K562 (cell line): ENCODE data around the gene KRIT1. TPM values are rescaled to one million over a fixed set of nuclear protein-coding genes. Genes with fewer than 3 reads are reported as not detected.

Experiments used
- ATAC-seq: fragments of 200-7000 bp; cut with Tn5 transposase; 3 replicates; pipeline ENCODE4 v1.9.1; 2020; ENCODE audit warnings: moderate library complexity
- BruUV-seq: library from RNA; stranded (reverse); fragments of 400-500 nt; replicated peaks from 2 replicates; lab custom pipeline; 2021; lab: Mats Ljungman, UMichigan
- CTCF ChIA-PET: fragments of 300-600 bp; formaldehyde crosslinking; extraction: SDS; loops from one replicate; lab custom pipeline; 2021; ENCODE audit warnings: low intra/inter-chr PET ratio; lab: Yijun Ruan, JAX
- POLR2A ChIA-PET: fragments of 300-600, 350-650 bp; sonication (Branson Sonifier 250); formaldehyde crosslinking; extraction: SDS; loops from one replicate; lab custom pipeline; 2021; ENCODE audit warnings: antibody characterized with exemption, inconsistent platforms; lab: Yijun Ruan, JAX
- DNase-seq, 4 experiments: peaks; one replicate each; pipeline versions ENCODE4 v3.0.0 to v3.0.0-alpha.2; 2011 to 2018; ENCODE audit warnings: low spot score in 3 of 4, mixed read lengths in 3 of 4; ENCODE audit errors: extremely low read depth in 1 of 4
- FAIRE-seq: peaks from 2 replicates; lab custom pipeline; 2011; peaks lifted over from hg19 to GRCh38; lab: Jason Lieb, UNC
- H2AFZ ChIP-seq: 2 replicates; pipeline ENCODE4 v1.6.0; 2011; ENCODE audit warnings: low read depth, low read length, control low read depth, inconsistent platforms
- H3K27ac ChIP-seq: fragments of 200-600 bp; 3 replicates; pipeline ENCODE4 v1.8.0; 2011; ENCODE audit warnings: low read depth, mild to moderate bottlenecking, control low read depth, inconsistent platforms, low read length, moderate library complexity, mixed read lengths; ENCODE audit errors: extremely low read depth
- H3K27me3 ChIP-seq, 2 experiments: fragments of 300-600 bp in 1 of 2; 2 replicates in 1 of 2; 3 replicates in 1 of 2; pipeline versions ENCODE4 v1.6.0 to v1.8.0; 2011; ENCODE audit warnings: inconsistent platforms in 2 of 2, low read length in 2 of 2, mild to moderate bottlenecking in 1 of 2, mixed read lengths in 1 of 2, moderate library complexity in 1 of 2; ENCODE audit not compliant: control insufficient read depth in 2 of 2, insufficient read depth in 2 of 2
- H3K36me3 ChIP-seq: fragments of 300-600 bp; 3 replicates; pipeline ENCODE4 v1.8.0; 2011; ENCODE audit warnings: mild to moderate bottlenecking, low read length, inconsistent platforms; ENCODE audit not compliant: control insufficient read depth, insufficient read depth
- H3K4me1 ChIP-seq, 2 experiments: fragments of 200-600 bp in 1 of 2; replicated peaks in 1 of 2; 2 replicates in 1 of 2; 3 replicates in 1 of 2; pipeline versions ENCODE4 v1.5.1 to v1.8.0; 2011; ENCODE audit warnings: inconsistent platforms in 2 of 2, low read length in 2 of 2, mild to moderate bottlenecking in 1 of 2, mixed read lengths in 1 of 2, moderate library complexity in 1 of 2; ENCODE audit not compliant: control insufficient read depth in 2 of 2, insufficient read depth in 2 of 2
- H3K4me2 ChIP-seq: 2 replicates; pipeline ENCODE4 v1.6.1; 2011; ENCODE audit warnings: low read length, control low read depth, inconsistent platforms, mixed read lengths; ENCODE audit not compliant: insufficient read depth
- H3K4me3 ChIP-seq: fragments of 200-600 bp; sonication (generic), shearing (Covaris generic); 2 replicates; pipeline ENCODE4 v1.5.1; 2016; ENCODE audit warnings: control low read depth, inconsistent platforms
- H3K79me2 ChIP-seq: fragments of 200-600 bp; 3 replicates; pipeline ENCODE4 v1.8.0; 2011; ENCODE audit warnings: low read length, inconsistent platforms; ENCODE audit not compliant: control insufficient read depth, insufficient read depth
- H3K9ac ChIP-seq, 2 experiments: 2 replicates each; pipeline versions ENCODE4 v1.6.0 to v1.6.1; 2011; ENCODE audit warnings: low read depth in 2 of 2, low read length in 2 of 2, control low read depth in 1 of 2, inconsistent platforms in 1 of 2, mild to moderate bottlenecking in 1 of 2, mixed read lengths in 1 of 2; ENCODE audit not compliant: insufficient read depth in 1 of 2
- H3K9me1 ChIP-seq: one replicate; pipeline ENCODE4 v1.6.0; 2011; ENCODE audit warnings: inconsistent platforms, mild to moderate bottlenecking, low read length, moderate library complexity; ENCODE audit not compliant: control insufficient read depth, insufficient read depth
- H3K9me3 ChIP-seq: replicated peaks from 2 replicates; pipeline ENCODE4 v1.5.1; 2011; ENCODE audit warnings: low read depth, low read length, inconsistent platforms; ENCODE audit not compliant: control insufficient read depth, insufficient read depth
- H4K20me1 ChIP-seq: replicated peaks from 2 replicates; pipeline ENCODE4 v1.6.1; 2011; ENCODE audit warnings: low read length, inconsistent platforms, mixed read lengths; ENCODE audit not compliant: control insufficient read depth, insufficient read depth
- ATF6 ChIP-seq: sonication (generic); formaldehyde crosslinking; IDR thresholded peaks from 2 replicates; pipeline ENCODE4 v1.4.0; 2020; ENCODE audit warnings: mild to moderate bottlenecking, missing genetic modification reagents
- CBFA2T3 ChIP-seq: fragments of 450-650 bp; IDR thresholded peaks from 2 replicates; pipeline ENCODE4 v1.6.1; 2017
- NCOA6 ChIP-seq: fragments of 450-650 bp; IDR thresholded peaks from 2 replicates; pipeline ENCODE4 v1.6.1; 2017; ENCODE audit warnings: mild to moderate bottlenecking
- NFE2L1 ChIP-seq: fragments of 450-650 bp; IDR thresholded peaks from 2 replicates; pipeline ENCODE4 v1.6.1; 2016; ENCODE audit warnings: missing genetic modification characterization, low read depth, mild to moderate bottlenecking, missing compliant biosample characterization, moderate library complexity, borderline replicate concordance
- NKRF ChIP-seq: fragments of 450-650 bp; IDR thresholded peaks from 2 replicates; pipeline ENCODE4 v1.6.1; 2016; ENCODE audit warnings: borderline replicate concordance
- RAD51 ChIP-seq: fragments of 450-650 bp; IDR thresholded peaks from 2 replicates; pipeline ENCODE4 v1.7.1; 2016; ENCODE audit warnings: low read depth, mild to moderate bottlenecking, borderline replicate concordance
- TCF15 ChIP-seq: fragments of 250-450 bp; sonication (Bioruptor Pico); IDR thresholded peaks from 2 replicates; pipeline ENCODE4 v1.8.0; 2022; ENCODE audit warnings: moderate library complexity, mild to moderate bottlenecking, inconsistent platforms
- ZNF224 ChIP-seq: sonication (generic); formaldehyde crosslinking; IDR thresholded peaks from 2 replicates; pipeline ENCODE4 v1.8.0; 2022; ENCODE audit warnings: mild to moderate bottlenecking, missing genetic modification reagents
- ZNF655 ChIP-seq: fragments of 250-450 bp; sonication (Bioruptor Pico); IDR thresholded peaks from 2 replicates; pipeline ENCODE4 v1.5.0; 2021
- WGBS: fragments of 100-300 bp; shearing (Covaris generic); methylation state at CpG from one replicate; pipeline ENCODE4 v1.1.6; 2016; ENCODE audit warnings: low coverage, mixed read lengths; ENCODE audit not compliant: insufficient coverage; ENCODE audit errors: missing lambda C conversion rate; 5-methylcytosine and 5-hydroxymethylcytosine counted together
- in situ Hi-C: fragments of 300-500 bp; cut with MboI; formaldehyde crosslinking; loops from 4 replicates; pipeline ENCODE4 v1.15.0; 2018; ENCODE audit warnings: inconsistent platforms, mixed read lengths
- intact Hi-C: fragments of 100-400 bp; cut with micrococcal nuclease; formaldehyde crosslinking; loops from 2 replicates; pipeline ENCODE4 v1.14.2; 2022
- polyA plus RNA-seq, 8 experiments: library from polyadenylated mRNA; depleted of rRNA in 4 of 8; stranded (reverse) in 5 of 8; unstranded in 3 of 8; fragments of >200 nt; fragmentation: Nextera tagmentation in 2 of 8; fragmentation: Illumina TruSeq in 1 of 8; extraction: Ambion mirVana in 2 of 8; extraction: Trizol in 1 of 8; gene quantifications; 2 replicates each; pipeline versions ENCODE4 v1.2.1 to v1.2.3, GENCODE V29; 2011 to 2014; ENCODE audit warnings: inconsistent platforms in 1 of 8, missing spikeins in 1 of 8
- total RNA-seq, 7 experiments: library from RNA; depleted of rRNA in 6 of 7; stranded (reverse); fragments of >200 nt in 6 of 7; fragmentation: Illumina TruSeq in 2 of 7; extraction: Trizol in 2 of 7; gene quantifications; 2 replicates each; pipeline versions ENCODE4 v1.2.1 to v1.2.3, GENCODE V29; 2011 to 2021; ENCODE audit warnings: low replicate concordance in 1 of 7
- TF ChIP-seq, protein P1 (sequence below): fragments of 450-650 bp; formaldehyde crosslinking; conservative IDR thresholded peaks from 2 replicates; pipeline ENCODE4 v1.4.0; 2022; ENCODE audit warnings: mild to moderate bottlenecking, missing genetic modification characterization
- TF ChIP-seq, protein P2 (sequence below): fragments of 450-650 bp; IDR thresholded peaks from 2 replicates; pipeline ENCODE4 v1.6.1; 2016

Gene KRIT1
- total and polyA plus RNA-seq, 9 of the 15 experiments (the other 6 are each of a cell fraction or from before 2014, with no cell fraction given) = 21.5 to 81.4 (median 55.9) TPM

GRCh38 chr7:92292981-92293380 lies 47.3 kb upstream of the KRIT1 start:
- BruUV-seq = no TSS peak
- Histone ChIP-seq H3K79me2 (peaks cover 4% of the 10 kb centered on the region; the same call in 2 of the 3 replicates), H3K27me3 (no peaks in the 10 kb centered on the region), H3K4me2 (no peak overlapping the region), H3K36me3 (peaks cover 14% of the 10 kb centered on the region; the same call in 2 of the 3 replicates), H3K9ac (no peak overlapping the region), H2AFZ (no peak overlapping the region), H3K4me1 (peaks cover 0 to 3% of the 10 kb centered on the region in 2 experiments; a peak in 1 of 5 replicates), H3K9me1 (no peaks in the 10 kb centered on the region), H4K20me1 (no peaks in the 10 kb centered on the region), H3K9me3 (no peaks in the 10 kb centered on the region), H3K4me3 (no peak overlapping the region), H3K27ac (no peak overlapping the region)
- ChIA-PET POLR2A (interaction anchor here (0.6 to 1.6 kb wide), 4 partner anchors 10 to 216 kb away, joined by 3 to 6 read pairs (median 4); partner anchors contain the start of genes ANKIB1 and KRIT1), CTCF (no interaction called here)
- FAIRE-seq (no peak), DNase-seq (no peak), ATAC-seq (peak; percentile 27; the same call in 1 of the 3 replicates)
- intact Hi-C loops = loop anchor here (10.0 kb wide), 1 partner anchor 48 kb away; the partner anchor contains the start of genes ANKIB1 and KRIT1
- 57% methylated on average over 3 of the region's 3 CpGs for whole genome bisulfite sequencing
- in situ Hi-C loops = no loop called here
- no peak for TF ChIP-seq ATF6 (CRISPR knock-in tag)
- TF ChIP-seq RAD51 = no peak
- no peak for TF ChIP-seq CBFA2T3
- TF ChIP-seq, protein P1, sequence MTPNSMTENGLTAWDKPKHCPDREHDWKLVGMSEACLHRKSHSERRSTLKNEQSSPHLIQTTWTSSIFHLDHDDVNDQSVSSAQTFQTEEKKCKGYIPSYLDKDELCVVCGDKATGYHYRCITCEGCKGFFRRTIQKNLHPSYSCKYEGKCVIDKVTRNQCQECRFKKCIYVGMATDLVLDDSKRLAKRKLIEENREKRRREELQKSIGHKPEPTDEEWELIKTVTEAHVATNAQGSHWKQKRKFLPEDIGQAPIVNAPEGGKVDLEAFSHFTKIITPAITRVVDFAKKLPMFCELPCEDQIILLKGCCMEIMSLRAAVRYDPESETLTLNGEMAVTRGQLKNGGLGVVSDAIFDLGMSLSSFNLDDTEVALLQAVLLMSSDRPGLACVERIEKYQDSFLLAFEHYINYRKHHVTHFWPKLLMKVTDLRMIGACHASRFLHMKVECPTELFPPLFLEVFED (CRISPR knock-in tag) = no peak
- TF ChIP-seq NKRF = no peak
- no peak for TF ChIP-seq ZNF224 (CRISPR knock-in tag)
- TF ChIP-seq NFE2L1 (tag) = no peak
- TF ChIP-seq TCF15 = no peak
- TF ChIP-seq NCOA6 = no peak
- no peak for TF ChIP-seq ZNF655 (CRISPR knock-in tag)
- TF ChIP-seq, protein P2, sequence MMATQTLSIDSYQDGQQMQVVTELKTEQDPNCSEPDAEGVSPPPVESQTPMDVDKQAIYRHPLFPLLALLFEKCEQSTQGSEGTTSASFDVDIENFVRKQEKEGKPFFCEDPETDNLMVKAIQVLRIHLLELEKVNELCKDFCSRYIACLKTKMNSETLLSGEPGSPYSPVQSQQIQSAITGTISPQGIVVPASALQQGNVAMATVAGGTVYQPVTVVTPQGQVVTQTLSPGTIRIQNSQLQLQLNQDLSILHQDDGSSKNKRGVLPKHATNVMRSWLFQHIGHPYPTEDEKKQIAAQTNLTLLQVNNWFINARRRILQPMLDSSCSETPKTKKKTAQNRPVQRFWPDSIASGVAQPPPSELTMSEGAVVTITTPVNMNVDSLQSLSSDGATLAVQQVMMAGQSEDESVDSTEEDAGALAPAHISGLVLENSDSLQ = no peak
